ENCODE measurements around the gene TUBA4B. TPM values are rescaled to one million over a fixed set of nuclear protein-coding genes. Genes with fewer than 3 reads are reported as not detected.
A peak's percentile ranks its signal among the peaks of the same experiment; 100 is the strongest.
"Not testable (repeated sequence)": the region's sequence is repeated elsewhere in the genome, so short reads cannot be mapped to it uniquely, and the experiment has no call there.

The TUBA4B gene
- total RNA-seq, 1 donor from 2014 or later = not detected

GRCh38 chr2:219273937-219274336, 20.9 kb downstream of the TUBA4B start:
- DNase-seq (ENCODE audit: low spot score) = no peak

GRCh38 chr2:219274361-219274921, 21.4 kb downstream of the TUBA4B start:
- no peak for DNase-seq (ENCODE audit: low spot score)

- DNase-seq (ENCODE audit: low spot score) = peak; percentile 93
Observed at GRCh38 chr2:219277703-219278654, 24.9 kb downstream of the TUBA4B start.

GRCh38 chr2:219278655-219279150, 25.7 kb downstream of the TUBA4B start:
- DNase-seq (ENCODE audit: low spot score) = no peak

- peak; percentile 99 for DNase-seq (ENCODE audit: low spot score)
Observed at GRCh38 chr2:219279151-219279915, 26.3 kb downstream of the TUBA4B start, which contains the start of gene DNAJB2. DNAJB2 (plus strand) TSS chr2:219279366; CDS start chr2:219279834, 468 bp downstream.

GRCh38 chr2:219279916-219280516, 27.0 kb downstream of the TUBA4B start:
- DNase-seq (ENCODE audit: low spot score) = no peak

GRCh38 chr2:219280651-219281050, 27.6 kb downstream of the TUBA4B start:
- DNase-seq (ENCODE audit: low spot score) = no peak

GRCh38 chr2:219281588-219281987, 28.5 kb downstream of the TUBA4B start:
- DNase-seq (ENCODE audit: low spot score) = no peak

GRCh38 chr2:219282375-219282774, 29.3 kb downstream of the TUBA4B start:
- DNase-seq (ENCODE audit: low spot score) = no peak

GRCh38 chr2:219282943-219283581, 30.0 kb downstream of the TUBA4B start:
- DNase-seq (ENCODE audit: low spot score) = no peak

- no peak for DNase-seq (ENCODE audit: low spot score)
Observed at GRCh38 chr2:219284501-219285372, 31.7 kb downstream of the TUBA4B start.

- DNase-seq (ENCODE audit: low spot score) = no peak
Observed at GRCh38 chr2:219285373-219285735, 32.3 kb downstream of the TUBA4B start.

- no peak for DNase-seq (ENCODE audit: low spot score)
Observed at GRCh38 chr2:219285894-219286425, 32.9 kb downstream of the TUBA4B start.

GRCh38 chr2:219286436-219287115, 33.5 kb downstream of the TUBA4B start:
- no peak for DNase-seq (ENCODE audit: low spot score)

GRCh38 chr2:219287116-219287440, 34.0 kb downstream of the TUBA4B start:
- not testable (repeated sequence) for DNase-seq (ENCODE audit: low spot score)

GRCh38 chr2:219287580-219288265, 34.7 kb downstream of the TUBA4B start:
- DNase-seq (ENCODE audit: low spot score) = no peak

GRCh38 chr2:219289195-219289536, 36.1 kb downstream of the TUBA4B start:
- no peak for DNase-seq (ENCODE audit: low spot score)

All from mesenteric fat pad (tissue), 1 donor.